ENCODE data around the gene SHPK.

- no peak for TF ChIP-seq CSDC2 (CRISPR knock-in tag; IDR thresholded peaks at IDR 0.05)
- TF ChIP-seq TCF4 (CRISPR knock-in tag; IDR thresholded peaks at IDR 0.05; ENCODE audit: borderline replicate concordance) = no peak
- no peak for TF ChIP-seq PATZ1 (CRISPR knock-in tag; IDR thresholded peaks at IDR 0.05; ENCODE audit: borderline replicate concordance)
These were observed 891 bp upstream of the SHPK start for GRCh38 chr17:3636908-3637373.

Data from SK-N-SH treated with all-trans-retinoic acid at 6 μM for 48 hours (cell line).